ENCODE measurements around the gene NELFCD.

NELFCD gene

GRCh38 chr20:58991715-58992114 is 10.7 kb downstream of the NELFCD start:
- H3K4me2 ChIP-seq (ENCODE audit: low read length): no peak overlapping the region
- no peak overlapping the region for H3K4ac ChIP-seq (ENCODE audit: low read depth, low read length)
- H3K27me3 ChIP-seq (ENCODE audit: insufficient read depth, low read length): no peaks in the 10 kb centered on the region
- no peak for DNase-seq
- H3K79me2 ChIP-seq (ENCODE audit: control insufficient read depth, insufficient read depth, low read length, poor library complexity): no peaks in the 10 kb centered on the region
- no peak overlapping the region for H2BK5ac ChIP-seq (ENCODE audit: low read depth, low read length, poor library complexity)
- H3K18ac ChIP-seq (ENCODE audit: low read length): no peak overlapping the region
- H4K8ac ChIP-seq (ENCODE audit: low read depth, low read length): no peak overlapping the region
- no peak overlapping the region for H3K27ac ChIP-seq (ENCODE audit: low read depth, low read length)
- H2BK12ac ChIP-seq (ENCODE audit: low read length): no peak overlapping the region
- H2AFZ ChIP-seq (ENCODE audit: insufficient read depth, low read length, poor library complexity): no peak overlapping the region
- no peak overlapping the region for H4K91ac ChIP-seq (ENCODE audit: low read depth, low read length)
- no peaks in the 10 kb centered on the region for H3K79me1 ChIP-seq (ENCODE audit: low read length)
- no peak overlapping the region for H3K4me3 ChIP-seq (ENCODE audit: low read depth, low read length)
- H2AK5ac ChIP-seq (ENCODE audit: low read length): no peak overlapping the region
- no peak overlapping the region for H3K9ac ChIP-seq (ENCODE audit: low read length)
- no peaks in the 10 kb centered on the region for H3K4me1 ChIP-seq (ENCODE audit: control insufficient read depth in 1 of 2, insufficient read depth in 2 of 2, low read length in 2 of 2)
- no peak overlapping the region for H3K14ac ChIP-seq (ENCODE audit: low read length)
- no CpG with 5 or more reads among the region's 9 CpGs for WGBS (ENCODE audit: extremely low coverage, insufficient coverage, insufficient read length)
- no peak overlapping the region for H4K12ac ChIP-seq (ENCODE audit: low read depth, low read length)
- H2BK120ac ChIP-seq (ENCODE audit: insufficient read depth, low read length, poor library complexity): no peak overlapping the region
- peaks cover 2% of the 10 kb centered on the region for H3K9me3 ChIP-seq (ENCODE audit: insufficient read depth, low read depth, low read length)
- peaks cover 63 to 77% of the 10 kb centered on the region in 2 experiments for H3K36me3 ChIP-seq (ENCODE audit: control insufficient read depth in 1 of 2, insufficient read depth in 2 of 2, low read length in 2 of 2)
- no peak overlapping the region for H3K23ac ChIP-seq (ENCODE audit: low read length)

GRCh38 chr20:58992911-58993310 is 11.9 kb downstream of the NELFCD start:
- H4K8ac ChIP-seq (ENCODE audit: low read depth, low read length): no peak overlapping the region
- H2BK120ac ChIP-seq (ENCODE audit: insufficient read depth, low read length, poor library complexity): no peak overlapping the region
- H3K27me3 ChIP-seq (ENCODE audit: insufficient read depth, low read length): no peaks in the 10 kb centered on the region
- no peak overlapping the region for H3K27ac ChIP-seq (ENCODE audit: low read depth, low read length)
- no peak overlapping the region for H2BK5ac ChIP-seq (ENCODE audit: low read depth, low read length, poor library complexity)
- no peak overlapping the region for H4K91ac ChIP-seq (ENCODE audit: low read depth, low read length)
- H3K4ac ChIP-seq (ENCODE audit: low read depth, low read length): no peak overlapping the region
- no peaks in the 10 kb centered on the region for H3K79me2 ChIP-seq (ENCODE audit: control insufficient read depth, insufficient read depth, low read length, poor library complexity)
- H3K79me1 ChIP-seq (ENCODE audit: low read length): no peaks in the 10 kb centered on the region
- no peak overlapping the region for H3K18ac ChIP-seq (ENCODE audit: low read length)
- H3K9me3 ChIP-seq (ENCODE audit: insufficient read depth, low read depth, low read length): peaks cover 2% of the 10 kb centered on the region
- H3K4me2 ChIP-seq (ENCODE audit: low read length): no peak overlapping the region
- no peak overlapping the region for H3K14ac ChIP-seq (ENCODE audit: low read length)
- DNase-seq: no peak
- H3K4me1 ChIP-seq (ENCODE audit: control insufficient read depth in 1 of 2, insufficient read depth in 2 of 2, low read length in 2 of 2): no peaks in the 10 kb centered on the region
- WGBS (ENCODE audit: extremely low coverage, insufficient coverage, insufficient read length): no CpG with 5 or more reads among the region's 3 CpGs
- no peak overlapping the region for H2BK12ac ChIP-seq (ENCODE audit: low read length)
- no peak overlapping the region for H4K12ac ChIP-seq (ENCODE audit: low read depth, low read length)
- H3K23ac ChIP-seq (ENCODE audit: low read length): no peak overlapping the region
- H3K36me3 ChIP-seq (ENCODE audit: control insufficient read depth in 1 of 2, insufficient read depth in 2 of 2, low read length in 2 of 2): peaks cover 68 to 79% of the 10 kb centered on the region in 2 experiments
- H2AFZ ChIP-seq (ENCODE audit: insufficient read depth, low read length, poor library complexity): no peak overlapping the region
- no peak overlapping the region for H3K4me3 ChIP-seq (ENCODE audit: low read depth, low read length)
- no peak overlapping the region for H3K9ac ChIP-seq (ENCODE audit: low read length)
- no peak overlapping the region for H2AK5ac ChIP-seq (ENCODE audit: low read length)

- no peak overlapping the region for H2BK5ac ChIP-seq (ENCODE audit: low read depth, low read length, poor library complexity)
- H3K23ac ChIP-seq (ENCODE audit: low read length): no peak overlapping the region
- H3K18ac ChIP-seq (ENCODE audit: low read length): no peak overlapping the region
- no peak overlapping the region for H2BK120ac ChIP-seq (ENCODE audit: insufficient read depth, low read length, poor library complexity)
- no peak for DNase-seq
- H4K8ac ChIP-seq (ENCODE audit: low read depth, low read length): no peak overlapping the region
- no peak overlapping the region for H3K9ac ChIP-seq (ENCODE audit: low read length)
- H2AFZ ChIP-seq (ENCODE audit: insufficient read depth, low read length, poor library complexity): no peak overlapping the region
- H3K4me3 ChIP-seq (ENCODE audit: low read depth, low read length): no peak overlapping the region
- H3K36me3 ChIP-seq (ENCODE audit: control insufficient read depth in 1 of 2, insufficient read depth in 2 of 2, low read length in 2 of 2): peaks cover 61 to 72% of the 10 kb centered on the region in 2 experiments
- no peak overlapping the region for H4K91ac ChIP-seq (ENCODE audit: low read depth, low read length)
- no peak overlapping the region for H3K27ac ChIP-seq (ENCODE audit: low read depth, low read length)
- H3K79me1 ChIP-seq (ENCODE audit: low read length): no peaks in the 10 kb centered on the region
- no peaks in the 10 kb centered on the region for H3K79me2 ChIP-seq (ENCODE audit: control insufficient read depth, insufficient read depth, low read length, poor library complexity)
- H3K27me3 ChIP-seq (ENCODE audit: insufficient read depth, low read length): no peaks in the 10 kb centered on the region
- H3K4me2 ChIP-seq (ENCODE audit: low read length): no peak overlapping the region
- no peak overlapping the region for H2AK5ac ChIP-seq (ENCODE audit: low read length)
- no peak overlapping the region for H3K4ac ChIP-seq (ENCODE audit: low read depth, low read length)
- no CpG with 5 or more reads among the region's 23 CpGs for WGBS (ENCODE audit: extremely low coverage, insufficient coverage, insufficient read length)
- no peak overlapping the region for H3K14ac ChIP-seq (ENCODE audit: low read length)
- H3K4me1 ChIP-seq (ENCODE audit: control insufficient read depth in 1 of 2, insufficient read depth in 2 of 2, low read length in 2 of 2): no peaks in the 10 kb centered on the region
- peaks cover 2% of the 10 kb centered on the region for H3K9me3 ChIP-seq (ENCODE audit: insufficient read depth, low read depth, low read length)
- H4K12ac ChIP-seq (ENCODE audit: low read depth, low read length): no peak overlapping the region
- no peak overlapping the region for H2BK12ac ChIP-seq (ENCODE audit: low read length)
These were observed 12.5 kb downstream of the NELFCD start for GRCh38 chr20:58993332-58994248.

DNA sequence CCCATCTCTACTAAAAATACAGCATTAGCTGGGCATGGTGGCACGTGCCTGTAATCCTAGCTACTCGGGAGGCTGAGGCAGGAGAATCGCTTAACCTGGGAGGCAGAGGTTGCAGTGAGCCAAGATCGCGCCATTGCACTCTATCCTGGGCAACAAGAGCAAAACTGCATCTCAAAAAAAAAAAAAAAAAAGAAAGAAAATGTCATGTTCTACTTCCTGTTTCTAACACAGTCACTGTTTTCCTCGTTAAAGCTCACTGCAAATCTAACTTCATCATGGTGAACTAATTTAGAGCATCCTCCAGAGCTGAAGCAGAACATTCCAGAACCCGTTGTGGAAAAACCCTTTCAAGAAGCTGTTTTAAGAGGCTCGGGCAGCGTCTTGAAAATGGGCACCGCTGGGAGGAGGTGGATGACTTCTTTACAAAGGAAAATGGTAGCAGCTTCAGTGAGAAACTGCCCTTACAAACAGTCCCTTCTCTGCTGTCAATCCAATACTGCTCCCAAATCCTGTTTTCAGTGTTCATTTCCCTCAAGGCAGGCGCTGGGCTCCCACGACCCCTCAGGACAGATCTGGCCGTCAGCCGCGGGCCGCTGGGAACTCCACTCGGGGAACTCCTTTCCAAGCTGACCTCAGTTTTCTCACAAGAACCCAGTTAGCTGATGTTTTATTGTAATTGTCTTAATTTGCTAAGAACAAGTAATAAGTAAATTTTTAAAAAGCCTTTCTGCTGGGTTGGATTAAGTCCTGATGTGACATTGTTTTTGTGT is 13.5 kb downstream of the NELFCD start:
- Histone ChIP-seq H4K12ac (ENCODE audit: low read depth, low read length) (no peak overlapping the region), H2BK120ac (ENCODE audit: insufficient read depth, low read length, poor library complexity) (no peak overlapping the region), H3K9ac (ENCODE audit: low read length) (no peak overlapping the region), H2AK5ac (ENCODE audit: low read length) (no peak overlapping the region), H3K9me3 (ENCODE audit: insufficient read depth, low read depth, low read length) (peaks cover 2% of the 10 kb centered on the region), H3K79me1 (ENCODE audit: low read length) (no peaks in the 10 kb centered on the region), H2BK12ac (ENCODE audit: low read length) (no peak overlapping the region), H3K4me1 (ENCODE audit: control insufficient read depth in 1 of 2, insufficient read depth in 2 of 2, low read length in 2 of 2) (no peaks in the 10 kb centered on the region), H3K36me3 (ENCODE audit: control insufficient read depth in 1 of 2, insufficient read depth in 2 of 2, low read length in 2 of 2) (peaks cover 58 to 70% of the 10 kb centered on the region in 2 experiments), H4K8ac (ENCODE audit: low read depth, low read length) (no peak overlapping the region), H3K23ac (ENCODE audit: low read length) (no peak overlapping the region), H3K27me3 (ENCODE audit: insufficient read depth, low read length) (no peaks in the 10 kb centered on the region), H3K18ac (ENCODE audit: low read length) (no peak overlapping the region), H3K27ac (ENCODE audit: low read depth, low read length) (no peak overlapping the region), H3K79me2 (ENCODE audit: control insufficient read depth, insufficient read depth, low read length, poor library complexity) (no peaks in the 10 kb centered on the region), H3K14ac (ENCODE audit: low read length) (no peak overlapping the region), H3K4me2 (ENCODE audit: low read length) (no peak overlapping the region), H2BK5ac (ENCODE audit: low read depth, low read length, poor library complexity) (no peak overlapping the region), H3K4me3 (ENCODE audit: low read depth, low read length) (no peak overlapping the region), H3K4ac (ENCODE audit: low read depth, low read length) (no peak overlapping the region), H4K91ac (ENCODE audit: low read depth, low read length) (no peak overlapping the region), H2AFZ (ENCODE audit: insufficient read depth, low read length, poor library complexity) (no peak overlapping the region)
- no CpG with 5 or more reads among the region's 17 CpGs for WGBS (ENCODE audit: extremely low coverage, insufficient coverage, insufficient read length)
- DNase-seq: no peak

Measured in trophoblast cell (in vitro differentiated cells and primary cell).